Ishikawa (cell line): ENCODE results near the gene FPR2.

Source experiments
- FOXM1 ChIP-seq: IDR thresholded peaks from 2 replicates; pipeline ENCODE4 v1.6.1; 2012; ENCODE audit warnings: low read depth, borderline replicate concordance
- TF ChIP-seq, protein P1 (sequence below): IDR thresholded peaks from 2 replicates; pipeline ENCODE4 v1.6.1; 2012; ENCODE audit warnings: low read depth, mild to moderate bottlenecking
- TF ChIP-seq, protein P2 (sequence below): IDR thresholded peaks from 2 replicates; pipeline ENCODE4 v1.6.1; 2012

DNA sequence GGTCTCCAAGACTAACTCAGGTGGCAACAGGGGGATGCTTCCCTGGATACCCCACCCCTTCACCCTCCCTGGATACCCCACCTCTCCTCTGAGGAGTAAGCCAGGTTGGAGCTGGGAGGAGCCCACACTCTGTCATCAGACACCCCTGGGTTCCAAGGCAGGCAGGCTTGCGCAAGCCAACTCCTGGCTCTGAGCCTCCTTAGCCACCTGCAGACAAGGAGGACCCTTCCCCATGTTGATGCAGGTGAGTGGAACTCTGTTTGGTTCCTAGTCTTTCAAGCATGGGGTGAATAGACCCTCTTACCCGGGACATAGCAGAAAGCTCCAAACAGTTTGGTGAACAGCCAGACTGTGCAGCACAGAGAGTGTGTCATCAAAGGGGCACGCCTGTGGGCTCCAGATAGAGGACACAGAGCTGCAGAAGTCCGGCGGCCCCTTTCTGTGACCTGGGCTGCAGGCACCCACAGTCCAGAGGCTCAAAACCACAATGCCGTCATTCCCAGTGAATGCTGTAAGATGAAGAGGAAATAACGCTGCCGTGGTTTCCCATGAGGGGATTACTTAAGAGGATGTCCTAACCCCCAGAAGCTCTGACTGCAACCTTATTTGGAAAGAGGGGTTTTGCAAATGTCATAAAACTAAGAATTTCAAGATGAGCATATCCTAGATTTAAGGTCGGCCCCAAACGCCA lies 25.1 kb upstream of the FPR2 start:
- TF ChIP-seq, protein P1, sequence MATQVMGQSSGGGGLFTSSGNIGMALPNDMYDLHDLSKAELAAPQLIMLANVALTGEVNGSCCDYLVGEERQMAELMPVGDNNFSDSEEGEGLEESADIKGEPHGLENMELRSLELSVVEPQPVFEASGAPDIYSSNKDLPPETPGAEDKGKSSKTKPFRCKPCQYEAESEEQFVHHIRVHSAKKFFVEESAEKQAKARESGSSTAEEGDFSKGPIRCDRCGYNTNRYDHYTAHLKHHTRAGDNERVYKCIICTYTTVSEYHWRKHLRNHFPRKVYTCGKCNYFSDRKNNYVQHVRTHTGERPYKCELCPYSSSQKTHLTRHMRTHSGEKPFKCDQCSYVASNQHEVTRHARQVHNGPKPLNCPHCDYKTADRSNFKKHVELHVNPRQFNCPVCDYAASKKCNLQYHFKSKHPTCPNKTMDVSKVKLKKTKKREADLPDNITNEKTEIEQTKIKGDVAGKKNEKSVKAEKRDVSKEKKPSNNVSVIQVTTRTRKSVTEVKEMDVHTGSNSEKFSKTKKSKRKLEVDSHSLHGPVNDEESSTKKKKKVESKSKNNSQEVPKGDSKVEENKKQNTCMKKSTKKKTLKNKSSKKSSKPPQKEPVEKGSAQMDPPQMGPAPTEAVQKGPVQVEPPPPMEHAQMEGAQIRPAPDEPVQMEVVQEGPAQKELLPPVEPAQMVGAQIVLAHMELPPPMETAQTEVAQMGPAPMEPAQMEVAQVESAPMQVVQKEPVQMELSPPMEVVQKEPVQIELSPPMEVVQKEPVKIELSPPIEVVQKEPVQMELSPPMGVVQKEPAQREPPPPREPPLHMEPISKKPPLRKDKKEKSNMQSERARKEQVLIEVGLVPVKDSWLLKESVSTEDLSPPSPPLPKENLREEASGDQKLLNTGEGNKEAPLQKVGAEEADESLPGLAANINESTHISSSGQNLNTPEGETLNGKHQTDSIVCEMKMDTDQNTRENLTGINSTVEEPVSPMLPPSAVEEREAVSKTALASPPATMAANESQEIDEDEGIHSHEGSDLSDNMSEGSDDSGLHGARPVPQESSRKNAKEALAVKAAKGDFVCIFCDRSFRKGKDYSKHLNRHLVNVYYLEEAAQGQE, result no peak
- TF ChIP-seq, protein P2, sequence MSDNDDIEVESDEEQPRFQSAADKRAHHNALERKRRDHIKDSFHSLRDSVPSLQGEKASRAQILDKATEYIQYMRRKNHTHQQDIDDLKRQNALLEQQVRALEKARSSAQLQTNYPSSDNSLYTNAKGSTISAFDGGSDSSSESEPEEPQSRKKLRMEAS, result no peak
- no peak for TF ChIP-seq FOXM1
